Activated naive CD4-positive, alpha-beta T cell treated with anti-CD3 and anti-CD28 coated beads, Interleukin-2, amount 50 U/mL, for 24 hours (primary cell): ENCODE results near the gene TRMT1.

Source experiments
- H3K27ac Mint-ChIP-seq: one replicate; pipeline ENCODE4 v1.8.0; 2021; ENCODE audit warnings: mild to moderate bottlenecking, mixed read lengths
- H3K27me3 Mint-ChIP-seq: one replicate; pipeline ENCODE4 v1.8.0; 2021; ENCODE audit warnings: mixed read lengths
- H3K36me3 Mint-ChIP-seq: one replicate; pipeline ENCODE4 v1.8.0; 2021; ENCODE audit warnings: mixed read lengths
- H3K4me1 Mint-ChIP-seq: one replicate; pipeline ENCODE4 v1.8.0; 2021; ENCODE audit warnings: mixed read lengths
- H3K4me3 Mint-ChIP-seq: one replicate; pipeline ENCODE4 v1.8.0; 2021; ENCODE audit warnings: mild to moderate bottlenecking, mixed read lengths
- H3K9me3 Mint-ChIP-seq: one replicate; pipeline ENCODE4 v1.8.0; 2021; ENCODE audit warnings: mixed read lengths

Gene TRMT1

DNA sequence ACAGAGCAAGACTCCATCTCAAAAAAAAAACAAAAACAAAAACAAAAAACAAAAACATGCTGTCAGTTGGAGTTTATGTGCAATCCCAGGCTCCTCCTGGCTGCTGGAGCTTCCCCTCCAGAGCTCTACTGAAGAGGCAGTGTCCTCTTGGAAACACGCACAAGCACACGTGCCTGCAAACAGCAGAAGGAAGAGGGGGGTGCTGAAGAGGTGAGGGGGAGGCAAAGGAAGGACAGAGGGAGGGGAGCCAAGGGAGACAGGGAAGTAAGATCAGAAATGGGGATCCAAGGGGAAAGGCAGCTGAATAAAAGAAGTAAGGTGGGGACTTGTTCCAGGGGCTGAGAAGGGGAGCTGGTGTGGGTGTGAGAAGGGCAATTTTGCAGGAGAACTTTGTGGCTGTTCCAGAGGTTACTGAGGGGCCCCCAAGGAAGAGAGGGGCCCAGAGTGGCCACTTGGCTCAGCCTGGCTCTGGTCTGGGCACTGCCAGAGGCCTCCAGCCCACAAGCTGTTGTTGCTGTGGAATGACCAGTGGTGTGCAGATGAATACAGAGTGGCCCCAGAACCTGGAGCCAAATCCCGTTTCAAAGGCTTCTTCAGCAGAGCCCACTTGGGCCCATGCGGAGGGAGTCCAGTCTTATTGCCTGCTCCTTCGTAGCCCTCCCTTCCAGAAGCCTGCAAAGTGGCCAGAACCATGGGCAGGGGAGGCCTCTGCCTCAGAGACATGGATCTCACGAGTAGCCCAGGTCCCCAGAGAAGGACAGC lies 48.3 kb downstream of the TRMT1 start:
- Mint-ChIP-seq H3K27me3 (peaks cover 3% of the 10 kb centered on the region), H3K27ac (no peak overlapping the region), H3K4me1 (no peaks in the 10 kb centered on the region), H3K9me3 (no peaks in the 10 kb centered on the region), H3K4me3 (no peak overlapping the region), H3K36me3 (no peaks in the 10 kb centered on the region)

DNA sequence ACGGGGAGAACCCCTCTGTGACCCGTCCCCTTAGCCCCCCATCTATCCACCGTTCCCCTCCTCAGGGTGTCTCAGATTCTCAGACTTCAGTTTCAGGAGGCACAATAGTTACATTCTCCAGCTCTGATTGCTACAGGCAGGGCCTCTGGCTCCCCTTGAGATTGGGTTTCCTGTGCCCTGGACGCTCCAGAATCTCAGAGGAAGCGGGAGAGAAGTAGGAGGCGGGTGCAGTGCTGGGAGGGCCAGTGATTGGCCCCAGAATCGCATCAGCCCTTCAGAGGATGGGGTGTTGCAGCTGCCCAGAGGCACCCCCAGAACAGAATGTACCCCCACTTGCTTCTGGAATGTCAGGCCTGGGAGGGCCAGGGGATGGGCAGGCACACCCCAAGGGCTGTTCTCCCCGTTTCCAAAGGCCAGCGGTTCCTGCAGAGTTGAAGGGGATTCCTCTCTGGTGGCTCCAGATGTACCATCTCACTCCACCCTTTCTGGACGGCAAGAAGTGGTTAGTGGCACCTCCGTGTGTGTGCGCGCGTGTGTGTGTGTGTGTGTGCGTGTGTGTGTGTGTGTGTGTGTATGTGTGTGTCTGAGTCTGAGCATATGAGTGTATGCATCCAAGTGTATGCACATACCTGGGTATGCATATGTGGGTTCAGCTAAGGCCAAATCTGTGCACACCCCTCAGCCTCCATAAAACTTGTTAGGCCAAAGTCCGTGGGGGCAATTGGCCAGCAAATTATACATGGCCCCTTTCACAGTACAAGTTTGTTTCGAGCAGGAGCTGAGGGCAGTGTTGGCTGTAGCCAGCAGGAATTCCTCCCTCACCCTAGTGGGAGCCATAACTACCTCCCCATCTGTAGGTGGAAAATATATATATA lies 49.4 kb downstream of the TRMT1 start:
- Mint-ChIP-seq H3K27ac (no peak overlapping the region), H3K27me3 (peaks cover 3% of the 10 kb centered on the region), H3K36me3 (no peaks in the 10 kb centered on the region), H3K4me1 (no peaks in the 10 kb centered on the region), H3K4me3 (no peak overlapping the region), H3K9me3 (no peaks in the 10 kb centered on the region)

DNA sequence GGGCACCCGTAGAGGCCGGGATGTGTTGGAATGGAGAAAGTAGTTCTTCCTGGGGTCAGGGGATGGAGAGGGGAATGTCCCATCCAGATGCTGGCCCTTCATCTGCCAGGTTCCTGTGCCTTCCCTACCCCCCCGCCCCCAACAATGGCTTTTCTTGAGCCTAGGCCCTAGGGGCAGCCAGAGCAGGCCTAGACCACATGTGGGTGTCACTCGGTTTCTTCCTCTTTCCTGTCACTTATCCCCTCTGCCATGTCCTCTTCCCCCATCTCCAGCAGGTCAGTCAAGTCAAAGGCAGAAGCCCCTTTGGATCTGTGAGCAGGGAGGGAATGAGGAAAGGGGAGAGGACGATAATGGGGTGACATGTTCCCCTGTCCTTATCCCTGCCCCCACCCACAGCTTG lies 50.3 kb downstream of the TRMT1 start:
- H3K36me3 Mint-ChIP-seq: no peaks in the 10 kb centered on the region
- no peak overlapping the region for H3K4me3 Mint-ChIP-seq

DNA sequence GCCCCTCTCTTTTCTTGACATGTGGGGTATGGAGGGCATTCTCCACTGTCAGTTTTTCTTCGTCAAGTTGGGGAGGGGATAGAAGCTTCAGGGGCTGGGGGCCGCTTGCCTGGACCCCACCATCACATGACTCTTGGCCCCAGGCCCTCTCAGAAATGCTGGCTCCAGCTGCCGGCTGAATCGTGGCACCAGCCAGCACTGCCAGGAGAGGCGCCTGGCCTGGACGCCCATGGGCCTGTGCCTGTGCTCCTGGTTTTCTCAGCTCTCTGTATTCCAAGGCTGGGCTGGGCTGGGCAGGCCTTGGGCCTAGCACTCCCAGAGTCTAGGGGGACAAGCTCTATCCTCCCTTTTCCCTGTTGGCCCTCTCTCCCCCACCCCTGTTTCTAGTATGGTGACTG lies 52.4 kb downstream of the TRMT1 start:
- peaks cover 7% of the 10 kb centered on the region for H3K27me3 Mint-ChIP-seq
- no peak overlapping the region for H3K4me3 Mint-ChIP-seq
- no peak overlapping the region for H3K27ac Mint-ChIP-seq
- H3K9me3 Mint-ChIP-seq: no peaks in the 10 kb centered on the region
- no peaks in the 10 kb centered on the region for H3K36me3 Mint-ChIP-seq
- H3K4me1 Mint-ChIP-seq: peaks cover 9% of the 10 kb centered on the region

More for the DNA sequence above, 50.3 kb downstream of the TRMT1 start:
- no peaks in the 10 kb centered on the region for H3K9me3 Mint-ChIP-seq
- peaks cover 6% of the 10 kb centered on the region for H3K27me3 Mint-ChIP-seq
- H3K4me1 Mint-ChIP-seq: peaks cover 4% of the 10 kb centered on the region
- no peak overlapping the region for H3K27ac Mint-ChIP-seq

DNA sequence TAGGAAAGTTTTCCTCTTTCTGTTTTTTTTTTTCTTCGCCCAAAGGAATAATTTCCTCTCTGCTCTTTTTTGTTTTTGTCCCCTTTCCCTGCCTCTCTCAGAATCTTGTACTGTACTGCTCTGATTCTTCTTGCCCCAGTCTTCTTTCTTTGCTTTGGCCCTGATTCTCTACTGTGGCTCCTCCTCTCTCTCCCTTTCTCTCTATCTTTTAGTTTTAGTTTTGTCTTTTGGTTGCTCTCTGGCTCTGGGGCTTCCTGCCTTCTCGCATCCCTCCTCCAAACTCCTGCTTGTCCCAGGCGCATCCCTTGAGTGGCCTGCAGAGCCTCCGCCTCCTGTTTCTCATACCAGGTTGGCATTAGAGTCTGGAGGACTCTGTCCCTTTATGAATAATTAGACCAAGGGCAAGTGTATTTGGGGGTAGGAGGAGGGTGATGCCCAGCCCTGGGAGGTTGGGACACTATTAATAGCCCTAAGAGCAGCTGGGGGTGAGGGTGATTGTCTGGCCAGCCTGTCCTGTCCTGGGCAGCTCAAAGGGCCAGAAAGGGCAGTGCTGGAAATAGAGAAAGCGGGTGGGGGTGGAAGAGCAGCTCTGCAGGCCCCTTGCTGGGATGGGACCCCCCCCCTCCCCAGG lies 53.0 kb downstream of the TRMT1 start:
- no peak overlapping the region for H3K27ac Mint-ChIP-seq
- H3K36me3 Mint-ChIP-seq: no peaks in the 10 kb centered on the region
- no peak overlapping the region for H3K4me3 Mint-ChIP-seq
- peaks cover 7% of the 10 kb centered on the region for H3K27me3 Mint-ChIP-seq
- no peaks in the 10 kb centered on the region for H3K9me3 Mint-ChIP-seq
- peaks cover 9% of the 10 kb centered on the region for H3K4me1 Mint-ChIP-seq

- peaks cover 9% of the 10 kb centered on the region for H3K4me1 Mint-ChIP-seq
- peaks cover 7% of the 10 kb centered on the region for H3K27me3 Mint-ChIP-seq
- H3K36me3 Mint-ChIP-seq: no peaks in the 10 kb centered on the region
- H3K9me3 Mint-ChIP-seq: no peaks in the 10 kb centered on the region
- H3K4me3 Mint-ChIP-seq: no peak overlapping the region
- H3K27ac Mint-ChIP-seq: no peak overlapping the region
Measured at GRCh38 chr19:13062317-13062716, 54.2 kb downstream of the TRMT1 start.

DNA sequence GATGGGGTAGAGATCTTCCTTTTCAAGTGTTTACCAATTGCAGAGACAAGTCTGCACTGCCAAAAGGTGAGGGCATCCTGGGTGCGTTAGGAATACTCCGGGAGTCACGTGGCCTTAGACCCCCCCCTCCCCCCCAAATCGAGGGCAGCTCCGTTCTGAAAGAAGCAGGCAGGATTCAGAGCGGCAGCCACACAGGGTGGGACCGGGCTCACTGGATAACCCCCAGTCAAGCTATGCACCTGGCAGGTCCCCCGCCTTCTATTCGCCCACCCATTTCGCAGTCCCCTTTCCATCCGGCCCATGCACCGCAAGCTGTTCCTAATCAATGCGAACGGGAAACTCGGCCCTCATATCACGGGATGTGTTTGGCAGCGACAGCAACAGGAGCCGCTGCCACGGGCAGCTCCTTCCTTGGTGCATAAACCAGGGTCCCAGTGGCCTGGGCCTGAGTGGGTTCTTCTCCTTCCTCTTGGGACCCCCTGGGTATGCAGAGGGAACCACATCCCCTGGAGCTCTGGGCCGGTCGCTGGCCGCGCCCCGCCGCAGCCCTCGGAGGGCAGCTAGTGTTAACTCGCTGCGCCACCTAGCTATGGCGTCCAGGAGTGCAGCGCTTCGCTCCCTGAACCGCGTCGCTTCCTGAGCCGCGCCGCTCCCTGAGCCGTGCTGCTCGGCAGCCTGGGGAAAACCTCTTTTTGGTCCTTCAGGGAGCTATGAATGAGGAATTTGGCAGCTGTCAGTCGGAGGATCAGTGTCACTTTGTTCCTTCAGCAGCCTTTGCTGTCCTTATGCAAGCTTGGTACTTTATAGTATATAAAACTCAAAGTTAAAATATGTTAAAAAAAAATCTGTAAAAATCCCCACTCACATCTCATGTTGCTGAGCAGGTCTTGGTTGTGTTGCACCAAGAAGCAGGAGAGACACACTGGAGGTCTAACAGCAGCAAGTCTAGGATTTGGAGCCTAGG lies 55.3 kb downstream of the TRMT1 start:
- H3K27me3 Mint-ChIP-seq: peaks cover 7% of the 10 kb centered on the region
- no peaks in the 10 kb centered on the region for H3K9me3 Mint-ChIP-seq
- H3K36me3 Mint-ChIP-seq: no peaks in the 10 kb centered on the region
- H3K4me3 Mint-ChIP-seq: peak overlapping the region; percentile 86
- no peak overlapping the region for H3K27ac Mint-ChIP-seq
- H3K4me1 Mint-ChIP-seq: peaks cover 9% of the 10 kb centered on the region

DNA sequence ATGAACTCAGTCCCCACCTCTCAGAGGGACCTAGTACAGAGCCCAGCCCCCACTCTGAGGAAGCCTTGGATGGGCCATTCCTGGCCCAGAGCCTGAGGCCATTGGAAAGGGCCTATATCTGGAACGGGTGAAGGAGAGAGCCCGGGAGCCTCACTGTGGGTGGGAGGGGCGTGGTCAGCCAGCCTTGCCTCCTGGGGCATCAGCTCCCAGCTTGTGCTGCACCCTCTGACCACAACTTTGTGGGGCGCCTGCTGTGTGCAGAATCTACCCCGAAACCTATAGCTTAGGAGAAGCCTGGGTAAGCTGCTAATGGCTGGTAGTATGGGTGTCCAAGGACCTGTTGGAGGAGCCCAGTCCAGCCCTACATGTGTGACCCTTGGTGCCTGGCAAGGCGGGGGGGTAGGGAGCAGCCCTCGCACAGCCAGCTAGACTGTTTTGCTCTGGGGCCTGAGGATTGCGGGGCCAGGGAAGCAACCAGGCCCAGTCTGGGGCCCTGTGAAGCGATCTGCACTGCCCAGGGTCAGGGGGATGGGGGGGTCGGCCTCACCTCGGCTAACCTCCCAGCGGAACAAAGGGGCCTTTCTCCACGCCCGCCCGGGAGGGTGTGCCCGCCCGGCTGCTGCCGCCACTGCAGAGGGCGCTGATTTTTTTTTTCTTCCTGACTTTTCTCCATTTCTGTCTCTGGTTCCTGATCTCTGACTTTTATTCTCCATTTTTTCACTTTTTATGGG lies 56.1 kb downstream of the TRMT1 start:
- no peak overlapping the region for H3K4me3 Mint-ChIP-seq
- H3K27ac Mint-ChIP-seq: no peak overlapping the region
- H3K36me3 Mint-ChIP-seq: no peaks in the 10 kb centered on the region
- no peaks in the 10 kb centered on the region for H3K9me3 Mint-ChIP-seq
- H3K27me3 Mint-ChIP-seq: peaks cover 7% of the 10 kb centered on the region
- H3K4me1 Mint-ChIP-seq: peaks cover 9% of the 10 kb centered on the region

DNA sequence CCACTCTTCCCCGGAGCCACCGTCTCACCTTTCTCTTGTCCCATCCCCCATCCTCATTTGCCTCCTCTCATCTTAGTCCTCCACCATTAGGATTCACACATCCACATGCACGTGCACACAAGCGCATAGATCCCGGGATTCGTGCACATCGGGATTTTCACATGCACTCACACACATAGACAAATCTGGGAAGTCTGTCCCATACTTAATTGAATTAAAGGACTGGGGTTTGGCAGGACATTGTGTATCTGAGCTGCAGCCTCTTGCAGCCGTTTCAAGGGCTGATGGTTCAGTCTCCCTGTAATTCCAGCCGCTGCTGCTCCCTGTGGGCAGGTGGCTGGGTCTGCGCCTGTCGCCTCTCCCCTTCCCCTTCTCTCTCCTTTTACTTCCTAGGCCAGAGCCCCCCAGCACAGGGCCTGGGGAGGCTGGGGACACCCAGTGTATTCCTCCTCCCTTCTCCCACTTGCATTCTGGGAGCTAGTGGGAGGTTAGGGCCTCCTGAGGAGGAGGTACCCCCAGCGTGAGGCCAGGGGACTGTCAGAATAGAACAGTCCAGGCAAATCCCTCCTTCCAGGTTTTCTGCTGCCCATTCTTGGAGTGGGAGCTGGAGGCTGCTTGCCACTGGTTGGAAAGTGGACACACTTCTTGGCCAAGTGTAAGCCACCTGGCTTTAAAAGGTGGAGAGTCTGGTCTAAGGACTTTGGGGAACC lies 57.4 kb downstream of the TRMT1 start:
- Mint-ChIP-seq H3K4me3 (no peak overlapping the region), H3K36me3 (no peaks in the 10 kb centered on the region), H3K9me3 (no peaks in the 10 kb centered on the region), H3K4me1 (peaks cover 9% of the 10 kb centered on the region), H3K27ac (peak overlapping the region; percentile 23), H3K27me3 (peaks cover 7% of the 10 kb centered on the region)

GRCh38 chr19:13057744-13058143 lies 58.8 kb downstream of the TRMT1 start:
- Mint-ChIP-seq H3K4me1 (peaks cover 9% of the 10 kb centered on the region), H3K27me3 (peaks cover 4% of the 10 kb centered on the region), H3K9me3 (no peaks in the 10 kb centered on the region), H3K27ac (no peak overlapping the region), H3K36me3 (no peaks in the 10 kb centered on the region), H3K4me3 (no peak overlapping the region)

GRCh38 chr19:13057147-13057572 lies 59.4 kb downstream of the TRMT1 start:
- Mint-ChIP-seq H3K4me1 (peaks cover 9% of the 10 kb centered on the region), H3K27ac (no peak overlapping the region), H3K36me3 (no peaks in the 10 kb centered on the region), H3K27me3 (peaks cover 4% of the 10 kb centered on the region), H3K9me3 (no peaks in the 10 kb centered on the region), H3K4me3 (no peak overlapping the region)

DNA sequence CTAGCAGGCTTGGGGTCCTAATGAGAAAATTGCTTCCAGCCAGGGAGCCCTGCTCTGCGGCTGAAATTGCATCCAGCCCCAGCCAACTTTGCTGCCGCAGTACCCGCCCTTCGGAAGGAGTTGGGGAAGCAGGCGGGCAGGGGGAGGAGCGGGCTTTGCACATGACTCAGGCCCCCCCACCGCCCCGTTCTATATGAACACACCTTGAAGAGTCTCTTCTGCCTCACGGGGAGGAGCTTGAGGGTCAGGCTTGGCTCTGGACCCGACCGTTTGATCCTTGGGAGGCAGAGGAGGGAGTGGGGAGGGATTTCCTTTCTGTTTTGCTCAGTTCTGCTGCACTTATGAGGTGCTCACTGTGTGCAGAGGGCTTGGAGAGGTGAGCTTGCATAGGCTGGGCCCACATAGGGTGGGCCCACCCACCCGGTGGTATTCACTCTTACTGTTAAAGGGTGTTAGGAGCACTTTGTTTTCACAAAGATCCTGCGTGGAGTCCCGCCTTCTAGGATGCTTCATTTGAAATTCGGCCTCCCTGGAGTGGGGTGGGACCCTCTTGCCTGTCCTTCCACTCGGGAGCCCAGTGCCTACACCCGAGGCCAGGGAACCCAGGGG lies 60.4 kb downstream of the TRMT1 start:
- Mint-ChIP-seq H3K4me1 (peaks cover 14% of the 10 kb centered on the region), H3K27ac (no peak overlapping the region), H3K27me3 (peaks cover 1% of the 10 kb centered on the region), H3K4me3 (no peak overlapping the region), H3K36me3 (no peaks in the 10 kb centered on the region), H3K9me3 (no peaks in the 10 kb centered on the region)

DNA sequence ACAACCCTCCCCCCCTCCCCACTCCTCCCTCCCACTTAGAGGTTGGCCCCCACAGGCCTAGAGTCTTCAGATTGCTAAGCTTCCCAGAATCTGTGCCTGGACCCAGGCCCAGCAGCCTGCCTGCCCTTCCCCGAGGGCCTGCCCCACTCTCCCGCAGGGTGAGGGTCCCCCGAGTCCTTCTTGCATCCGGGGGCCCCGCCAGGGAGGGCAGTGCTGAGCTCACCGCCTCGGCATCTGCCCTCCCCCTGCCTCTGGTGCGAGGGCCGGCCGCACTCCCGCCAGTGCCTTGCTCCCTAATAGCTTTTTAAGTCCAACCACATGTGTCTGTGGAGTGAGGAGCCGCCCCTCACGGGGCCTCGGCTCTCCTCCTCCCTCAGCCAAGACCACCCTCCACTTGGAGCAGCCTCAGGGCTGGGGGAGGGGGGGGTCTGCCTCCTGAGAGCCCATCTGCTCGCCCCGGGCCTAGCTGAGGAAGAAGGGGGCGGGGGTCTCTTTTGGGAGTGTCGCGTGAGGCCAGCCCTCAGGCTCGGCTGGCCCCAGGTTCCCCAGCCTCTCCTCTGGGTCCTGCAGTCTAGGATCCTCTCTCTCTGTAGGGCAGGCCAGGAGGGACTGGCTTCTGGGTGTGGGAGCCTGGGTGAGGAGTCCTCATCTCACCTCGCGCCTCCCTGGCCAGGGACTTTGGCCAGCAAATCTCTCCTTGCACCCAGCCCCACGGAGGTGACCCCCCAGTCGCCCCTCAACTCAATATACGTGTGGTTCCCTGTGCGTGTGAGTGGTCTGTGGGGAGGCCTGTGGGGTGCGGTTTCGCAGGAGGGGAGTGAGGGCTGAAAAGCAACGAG lies 61.1 kb downstream of the TRMT1 start:
- no peak overlapping the region for H3K27ac Mint-ChIP-seq
- no peaks in the 10 kb centered on the region for H3K36me3 Mint-ChIP-seq

More for the DNA sequence above, 61.1 kb downstream of the TRMT1 start:
- no peak overlapping the region for H3K4me3 Mint-ChIP-seq
- peaks cover 12% of the 10 kb centered on the region for H3K4me1 Mint-ChIP-seq
- no peaks in the 10 kb centered on the region for H3K9me3 Mint-ChIP-seq
- H3K27me3 Mint-ChIP-seq: no peaks in the 10 kb centered on the region
